Activated CD4-positive, alpha-beta memory T cell treated with anti-CD3 and anti-CD28 coated beads, Interleukin-2, amount 10 ng/mL, durations not matched to agents 7 days and 5 days (primary cell): Measurements from ENCODE around the gene EIF2B5. TPM values are rescaled to one million over a fixed set of nuclear protein-coding genes. Genes with fewer than 3 reads are reported as not detected.

Experiments
- CTCF ChIA-PET: fragments of 350-600 bp; sonication (Branson Sonifier 250); formaldehyde crosslinking; loops from one replicate; lab custom pipeline; 2021; ENCODE audit warnings: antibody characterized with exemption, inconsistent platforms; lab: Charles Lee
- POLR2A ChIA-PET: fragments of 350-600 bp; sonication (Branson Sonifier 250); formaldehyde crosslinking; loops from one replicate; lab custom pipeline; 2021; ENCODE audit warnings: antibody characterized with exemption; lab: Charles Lee
- DNase-seq: peaks from one replicate; pipeline ENCODE4 v3.0.0-alpha.2; 2020
- H3K27ac Mint-ChIP-seq: one replicate; pipeline ENCODE4 v1.8.0; 2021; ENCODE audit warnings: mild to moderate bottlenecking, mixed read lengths
- H3K27me3 Mint-ChIP-seq: one replicate; pipeline ENCODE4 v1.8.0; 2021; ENCODE audit warnings: mixed read lengths
- H3K36me3 Mint-ChIP-seq: one replicate; pipeline ENCODE4 v1.8.0; 2021; ENCODE audit warnings: low read depth, mixed read lengths
- H3K4me1 Mint-ChIP-seq: one replicate; pipeline ENCODE4 v1.8.0; 2021; ENCODE audit warnings: mixed read lengths
- H3K4me3 Mint-ChIP-seq: one replicate; pipeline ENCODE4 v1.8.0; 2021; ENCODE audit warnings: mild to moderate bottlenecking, mixed read lengths
- H3K9me3 Mint-ChIP-seq: one replicate; pipeline ENCODE4 v1.8.0; 2021; ENCODE audit warnings: mixed read lengths
- total RNA-seq, 2 experiments: library from RNA; stranded (reverse); gene quantifications; one replicate each; pipeline ENCODE4 v1.2.3, GENCODE V29; 2021

The EIF2B5 gene
- total RNA-seq, 2 experiments from 2014 or later = 45.9 to 47.8 TPM

GRCh38 chr3:184186902-184187207 is 51.7 kb downstream of the EIF2B5 start:
- H3K4me3 Mint-ChIP-seq = peak overlapping the region; percentile 93
- CTCF ChIA-PET = interaction anchor here (0.7 to 1.8 kb wide), 5 partner anchors 12 to 291 kb away, joined by 3 to 6 read pairs (median 3); partner anchors contain the start of genes ABCC5, DVL3 and EEF1AKMT4
- peaks cover 68% of the 10 kb centered on the region for H3K36me3 Mint-ChIP-seq
- peaks cover 36% of the 10 kb centered on the region for H3K4me1 Mint-ChIP-seq
- no peak overlapping the region for H3K27ac Mint-ChIP-seq
- H3K27me3 Mint-ChIP-seq = no peaks in the 10 kb centered on the region
- DNase-seq = no peak
- H3K9me3 Mint-ChIP-seq = no peaks in the 10 kb centered on the region
- POLR2A ChIA-PET = interaction anchor here (0.8 to 2.3 kb wide), 7 partner anchors 7 to 52 kb away, joined by 3 to 36 read pairs (median 6); partner anchors contain the start of genes AP2M1, DVL3 and EIF2B5

- no peak overlapping the region for H3K27ac Mint-ChIP-seq
- CTCF ChIA-PET = interaction anchor here (0.9 kb wide), 1 partner anchor 10 kb away, joined by 3 read pairs; no protein-coding TSS in a partner anchor
- peak overlapping the region; percentile 25 for H3K4me3 Mint-ChIP-seq
- H3K27me3 Mint-ChIP-seq = no peaks in the 10 kb centered on the region
- POLR2A ChIA-PET = interaction anchor here (0.8 to 1.3 kb wide), 2 partner anchors 13 to 59 kb away, joined by 3 to 5 read pairs; no protein-coding TSS in a partner anchor
- no peak for DNase-seq
- no peaks in the 10 kb centered on the region for H3K9me3 Mint-ChIP-seq
- H3K4me1 Mint-ChIP-seq = peaks cover 36% of the 10 kb centered on the region
- peaks cover 69% of the 10 kb centered on the region for H3K36me3 Mint-ChIP-seq
Measured at GRCh38 chr3:184188080-184188479, 52.9 kb downstream of the EIF2B5 start.

- Mint-ChIP-seq H3K9me3 (no peaks in the 10 kb centered on the region), H3K4me3 (no peak overlapping the region), H3K36me3 (peaks cover 69% of the 10 kb centered on the region), H3K27ac (no peak overlapping the region), H3K4me1 (peaks cover 36% of the 10 kb centered on the region), H3K27me3 (no peaks in the 10 kb centered on the region)
- no peak for DNase-seq
- ChIA-PET POLR2A (no interaction called here), CTCF (no interaction called here)
Measured at GRCh38 chr3:184189421-184189820, 54.3 kb downstream of the EIF2B5 start.

GRCh38 chr3:184192889-184193288 is 57.7 kb downstream of the EIF2B5 start:
- Mint-ChIP-seq H3K27ac (no peak overlapping the region), H3K4me1 (peaks cover 14% of the 10 kb centered on the region), H3K27me3 (no peaks in the 10 kb centered on the region), H3K36me3 (peaks cover 49% of the 10 kb centered on the region), H3K4me3 (no peak overlapping the region), H3K9me3 (no peaks in the 10 kb centered on the region)
- ChIA-PET CTCF (no interaction called here), POLR2A (no interaction called here)
- DNase-seq = no peak

GRCh38 chr3:184193991-184194539 is 58.9 kb downstream of the EIF2B5 start:
- no peak overlapping the region for H3K4me3 Mint-ChIP-seq
- peaks cover 4% of the 10 kb centered on the region for H3K4me1 Mint-ChIP-seq
- H3K27ac Mint-ChIP-seq = no peak overlapping the region
- H3K36me3 Mint-ChIP-seq = peaks cover 39% of the 10 kb centered on the region
- no peak for DNase-seq
- H3K27me3 Mint-ChIP-seq = no peaks in the 10 kb centered on the region
- H3K9me3 Mint-ChIP-seq = no peaks in the 10 kb centered on the region
- ChIA-PET POLR2A (interaction anchor here (1.8 kb wide), 1 partner anchor 8 kb away, joined by 6 read pairs; the partner anchor contains the start of gene ABCF3), CTCF (no interaction called here)

Other genes starting within 250 kb of the EIF2B5 start
- gene ABCC5, start 117.5 kb upstream of the EIF2B5 start, total RNA-seq = 10 to 100 TPM; 24.1 to 25.3 TPM
- gene HTR3D, start 103.6 kb upstream of the EIF2B5 start, total RNA-seq = not detected
- gene HTR3C, start 82.3 kb upstream of the EIF2B5 start, total RNA-seq = not detected
- gene HTR3E, start 38.3 kb upstream of the EIF2B5 start, total RNA-seq = not detected
- gene DVL3, start 20.0 kb downstream of the EIF2B5 start, total RNA-seq = 10 to 100 TPM; 33.2 to 40.7 TPM
- 100 to 1,000 TPM; 206 to 218 TPM for gene AP2M1, start 39.5 kb downstream of the EIF2B5 start, total RNA-seq
- gene ABCF3, start 50.8 kb downstream of the EIF2B5 start, total RNA-seq = 10 to 100 TPM; 53.7 to 60.1 TPM
- gene VWA5B2, start 94.2 kb downstream of the EIF2B5 start, total RNA-seq = not detected
- 10 to 100 TPM; 33.3 to 35.3 TPM for gene ALG3, start 113.6 kb downstream of the EIF2B5 start, total RNA-seq
- 1 to 10 TPM; 3.1 to 3.8 TPM for gene EEF1AKMT4, start 114.3 kb downstream of the EIF2B5 start, total RNA-seq
- under 1 TPM in 1 of 2 experiments, not detected in 1; 0.23 TPM for gene CAMK2N2, start 126.2 kb downstream of the EIF2B5 start, total RNA-seq
- gene ECE2, start 140.7 kb downstream of the EIF2B5 start, total RNA-seq = not detected
- 100 to 1,000 TPM; 177 TPM for gene PSMD2, start 163.9 kb downstream of the EIF2B5 start, total RNA-seq
- 100 to 1,000 TPM; 259 to 266 TPM for gene EIF4G1, start 179.2 kb downstream of the EIF2B5 start, total RNA-seq
- 1 to 10 TPM; 6.5 to 8.7 TPM for gene FAM131A, start 202.2 kb downstream of the EIF2B5 start, total RNA-seq
- 1 to 10 TPM; 3.6 to 4.9 TPM for gene CLCN2, start 226.2 kb downstream of the EIF2B5 start, total RNA-seq
- gene POLR2H, start 226.4 kb downstream of the EIF2B5 start, total RNA-seq = 10 to 100 TPM; 73.9 to 79.3 TPM
- gene THPO, start 242.8 kb downstream of the EIF2B5 start, total RNA-seq = not detected
- not detected for gene CHRD, start 244.7 kb downstream of the EIF2B5 start, total RNA-seq